DMS 273 treated with DMSO at 0.1 percent for 48 hours (cell line): ENCODE measurements around the gene CRIP2.
A peak's percentile ranks its signal among the peaks of the same experiment; 100 is the strongest.

Experiments used
- DNase-seq: peaks from one replicate; lab custom pipeline; 2025; lab: John Stamatoyannopoulos, UW

CRIP2 gene

DNA sequence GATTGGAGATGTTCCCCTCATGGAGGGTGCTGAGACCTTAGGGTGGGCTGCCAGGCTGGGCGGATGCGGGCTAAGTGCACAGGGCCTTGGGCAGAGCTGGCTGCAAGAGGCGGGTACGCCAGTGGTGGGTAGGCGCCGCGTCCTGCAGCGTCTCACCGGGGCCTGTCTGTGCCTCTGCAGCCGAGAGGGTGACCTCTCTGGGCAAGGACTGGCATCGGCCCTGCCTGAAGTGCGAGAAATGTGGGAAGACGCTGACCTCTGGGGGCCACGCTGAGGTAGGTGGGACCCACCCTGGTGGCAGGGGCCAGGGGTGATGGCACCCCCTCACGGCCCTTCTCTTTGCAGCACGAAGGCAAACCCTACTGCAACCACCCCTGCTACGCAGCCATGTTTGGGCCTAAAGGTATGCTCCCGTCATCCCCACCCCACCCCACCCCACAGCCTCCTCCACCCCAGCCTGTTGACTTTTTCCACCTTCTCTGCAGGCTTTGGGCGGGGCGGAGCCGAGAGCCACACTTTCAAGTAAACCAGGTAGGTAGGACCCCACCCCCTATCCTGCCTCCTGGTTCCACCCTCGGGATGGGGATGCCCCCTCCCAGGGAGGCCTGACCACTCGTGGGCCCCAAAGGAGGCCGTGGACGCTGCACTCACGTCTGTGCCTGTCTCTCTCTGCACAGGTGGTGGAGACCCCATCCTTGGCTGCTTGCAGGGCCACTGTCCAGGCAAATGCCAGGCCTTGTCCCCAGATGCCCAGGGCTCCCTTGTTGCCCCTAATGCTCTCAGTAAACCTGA is 13.6 kb downstream of the CRIP2 start:
- no peak for DNase-seq

DNA sequence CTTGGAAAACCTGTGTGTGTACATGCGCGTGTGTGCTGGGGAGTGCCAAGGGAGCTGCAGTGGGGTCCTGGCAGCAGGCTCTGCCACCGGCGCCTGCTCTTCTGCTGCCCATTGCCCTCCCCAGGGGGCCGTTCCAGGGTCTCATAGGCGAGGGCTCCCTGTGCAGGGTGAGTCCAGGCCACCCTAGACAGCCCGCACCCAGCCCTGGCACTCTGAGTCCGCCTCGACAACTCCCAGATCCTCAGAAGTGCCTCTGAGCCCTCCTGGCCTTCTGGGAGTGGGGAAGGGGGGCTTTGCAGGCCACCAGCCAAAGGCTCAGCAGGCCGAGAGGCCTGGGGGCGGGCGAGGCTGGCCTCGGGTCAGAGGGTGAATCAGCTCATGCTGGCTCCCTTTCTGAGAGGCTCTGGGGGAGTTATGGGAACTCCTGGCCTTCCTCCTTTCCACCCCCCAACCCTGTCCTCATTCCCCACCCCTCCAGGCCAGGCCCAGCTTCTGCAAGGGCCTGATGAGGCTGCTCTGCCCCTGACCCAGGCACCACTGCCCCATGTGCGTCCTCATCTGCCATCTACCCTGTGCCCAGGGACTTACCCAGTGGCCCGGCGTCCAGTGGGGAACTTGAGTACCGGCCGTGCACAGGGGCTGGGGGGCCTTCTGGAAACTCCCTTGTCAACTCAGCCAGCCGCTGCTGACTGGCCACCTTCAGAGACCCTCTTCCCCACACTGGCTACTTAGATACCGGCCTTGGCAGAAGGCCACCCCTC is 14.3 kb downstream of the CRIP2 start:
- no peak for DNase-seq

DNA sequence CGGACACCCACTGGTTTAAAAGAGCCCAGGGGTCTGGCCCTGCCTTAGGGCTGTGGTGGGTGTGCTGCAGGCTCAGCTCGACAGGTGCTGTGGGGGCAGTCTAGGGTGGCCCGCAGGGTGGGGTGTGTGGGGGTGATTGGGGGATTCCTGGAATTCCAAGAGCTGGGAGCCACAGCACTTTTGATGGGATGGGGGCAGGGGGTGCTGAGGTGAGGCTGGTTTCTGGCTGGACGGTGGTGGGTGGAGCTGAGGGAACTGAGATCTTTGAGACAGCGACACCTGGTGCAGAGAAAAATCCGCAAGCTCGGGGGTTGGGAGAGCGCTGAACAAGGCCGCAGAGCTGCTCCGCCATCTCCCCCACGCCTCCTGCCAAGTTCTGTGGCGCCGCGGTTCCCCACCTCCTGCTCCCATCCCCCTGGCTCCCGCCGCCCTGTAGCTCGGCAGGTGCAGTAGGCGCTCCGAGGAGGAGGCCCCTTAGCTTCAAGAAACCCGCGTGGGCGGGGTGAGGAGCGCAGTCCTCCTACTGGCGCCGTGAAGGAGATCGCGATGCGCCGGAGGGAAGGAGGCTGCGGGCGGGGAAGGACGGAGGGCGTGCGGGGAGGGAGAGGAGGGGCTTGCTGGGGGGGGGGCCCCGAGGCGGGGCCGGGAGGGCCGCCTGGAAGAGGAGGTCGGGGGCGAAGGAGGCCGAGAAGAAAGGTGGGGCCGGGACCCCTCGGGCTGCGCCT is 15.1 kb downstream of the CRIP2 start:
- DNase-seq, result peak; percentile 84

DNA sequence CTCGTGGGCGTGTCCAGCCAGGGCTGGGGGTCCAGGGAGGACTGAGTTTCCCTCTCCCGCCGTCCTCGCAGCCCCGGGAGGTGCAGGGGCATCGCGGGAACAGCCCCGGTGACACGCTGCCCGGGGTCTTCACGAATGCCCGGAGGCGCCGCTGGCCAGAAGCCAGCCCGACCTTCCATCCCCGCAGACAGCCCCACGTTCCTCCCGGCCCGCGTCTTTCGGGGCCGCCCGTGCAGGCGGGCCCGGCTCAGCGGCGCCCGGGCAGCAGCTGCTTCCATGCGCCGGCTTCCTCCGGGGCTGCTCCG is 15.6 kb downstream of the CRIP2 start:
- no peak for DNase-seq

DNA sequence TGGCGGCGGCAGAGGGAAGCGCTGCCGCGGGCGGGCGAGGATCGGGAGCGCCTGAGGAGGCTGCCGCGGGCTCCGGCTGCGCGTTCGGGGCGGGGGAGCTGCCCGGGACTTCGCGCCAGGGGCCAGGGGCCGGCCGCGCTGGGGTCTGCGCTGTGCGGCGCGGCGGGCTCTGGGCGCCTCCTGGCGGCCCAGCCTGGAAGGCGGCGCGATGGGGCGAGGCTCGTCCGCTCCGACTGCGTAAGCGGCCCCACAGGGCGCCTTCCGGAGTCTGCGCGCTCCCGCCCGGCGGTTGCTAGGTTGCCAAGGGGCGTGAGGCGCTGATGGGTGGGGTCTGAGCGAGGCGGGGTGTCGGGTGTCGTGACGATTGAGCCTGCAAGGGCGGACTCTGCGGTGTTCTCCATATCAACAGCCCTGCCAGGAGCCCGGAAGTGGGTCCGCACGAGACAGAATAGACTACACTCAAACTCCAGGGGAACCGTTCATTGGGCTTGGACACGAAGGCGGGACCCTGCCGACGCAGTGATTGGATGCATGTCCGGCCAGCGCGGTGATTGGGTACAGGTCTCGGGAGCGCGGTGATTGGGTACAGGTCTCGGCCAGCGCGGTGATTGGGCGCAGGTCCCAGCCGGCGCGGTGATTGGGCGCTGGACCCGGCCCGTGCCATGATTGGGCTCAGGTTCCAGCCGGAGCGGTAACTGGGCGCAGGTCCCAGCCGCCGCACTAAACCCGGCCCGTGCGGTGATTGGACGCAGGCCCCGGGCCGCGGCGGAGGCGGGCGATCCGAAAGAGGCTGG is 16.1 kb downstream of the CRIP2 start, which contains the start of gene TEDC1:
TEDC1 (plus strand) TSS at position 675 of the 794 bp plus-strand sequence. CDS start 130 bp downstream, outside the sequence.
- DNase-seq, result peak; percentile 99

DNA sequence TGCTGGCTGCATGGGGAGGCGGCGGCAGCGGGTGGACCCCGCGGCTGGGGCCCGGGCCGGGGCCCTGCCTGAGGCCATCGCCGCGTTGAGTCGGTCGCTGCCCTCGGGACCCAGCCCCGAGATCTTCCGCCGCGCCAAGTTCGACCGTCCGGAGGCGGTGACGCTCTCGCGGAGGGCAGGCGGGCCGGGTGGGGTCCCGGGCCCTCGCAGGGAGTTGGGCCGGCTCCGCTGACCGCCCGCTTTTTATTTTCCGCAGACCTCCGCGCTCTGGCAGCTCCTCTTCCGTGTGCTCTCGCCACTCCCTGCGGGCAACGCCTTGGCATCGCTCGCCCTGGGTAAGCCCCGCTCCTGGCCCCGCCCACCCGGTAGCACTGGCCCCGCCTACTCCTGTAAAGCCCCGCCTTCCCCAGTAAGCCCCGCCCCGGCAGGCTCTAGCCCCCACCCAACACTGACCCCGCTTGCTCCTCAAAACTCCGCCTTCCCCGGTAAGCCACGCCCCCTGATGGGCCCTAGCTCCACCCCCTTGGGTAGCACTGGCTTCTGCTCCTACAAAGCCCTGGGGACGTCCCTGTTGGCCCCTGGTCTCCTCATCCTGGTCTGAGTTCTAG is 16.8 kb downstream of the CRIP2 start:
- no peak for DNase-seq

DNA sequence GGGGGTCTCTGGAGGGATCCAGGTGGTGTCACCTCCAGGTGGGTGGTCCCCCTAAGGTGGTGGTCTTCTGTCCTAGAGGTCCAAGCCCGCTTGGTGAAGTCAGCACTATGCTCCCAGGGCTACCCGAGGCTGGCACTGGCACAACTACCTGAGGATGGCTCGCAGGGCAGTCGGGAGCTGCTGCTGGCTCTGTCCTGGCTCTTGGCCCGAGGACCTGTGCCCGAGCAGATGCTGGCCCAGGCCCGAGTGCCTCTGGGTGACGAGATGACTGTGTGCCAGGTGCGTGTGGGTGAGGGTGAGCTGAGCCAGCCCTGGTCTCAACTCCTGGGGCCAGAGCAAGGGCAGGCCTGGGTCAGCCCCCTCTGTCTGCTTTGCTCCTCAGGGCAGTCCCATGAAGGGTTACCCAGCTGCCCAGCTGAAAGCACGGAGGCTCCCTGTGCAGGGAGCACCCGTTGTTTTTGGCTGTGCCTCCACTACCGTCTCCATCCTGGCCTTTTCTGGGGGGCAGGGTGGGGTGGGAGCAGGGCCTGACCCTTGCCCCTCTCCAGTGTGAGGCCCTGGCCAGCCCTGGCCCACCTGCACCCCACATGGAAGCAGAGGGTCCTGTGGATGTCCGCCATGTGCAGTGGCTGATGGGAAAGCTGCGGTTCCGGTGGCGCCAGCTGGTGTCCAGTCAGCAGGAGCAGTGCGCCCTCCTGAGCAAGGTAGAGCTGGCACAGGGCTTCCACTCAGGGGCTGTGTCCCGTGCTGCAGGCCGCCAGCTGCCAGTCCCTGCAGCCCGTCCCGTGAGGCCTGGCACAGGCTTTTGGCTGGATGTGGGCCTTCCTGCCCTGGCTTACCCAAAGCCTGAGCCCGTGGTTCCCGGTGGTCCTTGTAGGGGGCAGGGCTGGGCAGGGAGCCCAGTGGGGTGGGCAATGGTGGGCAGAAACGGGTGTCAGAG is 17.7 kb downstream of the CRIP2 start:
- DNase-seq, result no peak

DNA sequence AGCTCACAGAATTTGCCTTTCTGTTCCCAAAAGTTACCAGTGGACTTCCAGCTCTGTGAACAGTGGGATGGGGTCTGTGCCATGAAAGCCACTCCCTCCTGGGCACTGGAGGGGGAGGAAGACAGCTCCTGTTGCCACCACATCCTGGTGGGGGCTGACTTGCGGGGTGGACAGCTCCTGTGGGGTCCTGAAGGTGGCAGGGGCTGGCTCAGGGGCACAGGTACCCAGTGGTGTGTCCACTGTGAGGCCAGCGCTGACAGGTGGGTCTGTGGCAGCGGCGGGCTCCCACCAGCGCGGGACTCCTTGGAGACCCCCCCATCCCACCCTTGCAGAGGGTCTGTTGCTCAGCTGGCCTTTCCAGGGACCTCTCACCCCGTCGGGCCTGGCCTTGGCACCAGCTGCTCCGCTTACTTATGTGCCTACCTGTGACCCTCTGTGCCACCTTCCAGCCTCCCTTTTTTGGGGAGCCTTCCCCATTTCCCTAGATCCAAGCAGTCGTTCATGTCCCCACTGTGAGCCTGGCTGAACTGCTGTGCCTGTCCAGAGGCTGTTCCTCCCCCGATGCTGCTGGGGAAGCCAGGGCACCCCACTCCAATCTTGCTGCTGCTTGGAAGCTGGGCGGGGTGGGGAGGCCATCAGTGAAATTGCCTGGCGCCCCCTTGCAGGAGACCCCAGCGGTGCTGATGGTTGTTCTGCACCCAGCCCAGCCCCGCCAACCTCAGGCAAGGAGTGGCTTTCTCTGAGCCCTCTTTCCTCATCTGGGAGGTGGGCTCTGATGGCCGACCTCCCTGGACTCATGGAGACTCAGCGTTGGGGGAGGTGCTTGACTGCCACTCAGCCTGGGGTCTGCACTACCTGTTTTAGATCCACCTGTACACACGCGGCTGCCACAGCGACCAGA is 18.6 kb downstream of the CRIP2 start:
- no peak for DNase-seq

DNA sequence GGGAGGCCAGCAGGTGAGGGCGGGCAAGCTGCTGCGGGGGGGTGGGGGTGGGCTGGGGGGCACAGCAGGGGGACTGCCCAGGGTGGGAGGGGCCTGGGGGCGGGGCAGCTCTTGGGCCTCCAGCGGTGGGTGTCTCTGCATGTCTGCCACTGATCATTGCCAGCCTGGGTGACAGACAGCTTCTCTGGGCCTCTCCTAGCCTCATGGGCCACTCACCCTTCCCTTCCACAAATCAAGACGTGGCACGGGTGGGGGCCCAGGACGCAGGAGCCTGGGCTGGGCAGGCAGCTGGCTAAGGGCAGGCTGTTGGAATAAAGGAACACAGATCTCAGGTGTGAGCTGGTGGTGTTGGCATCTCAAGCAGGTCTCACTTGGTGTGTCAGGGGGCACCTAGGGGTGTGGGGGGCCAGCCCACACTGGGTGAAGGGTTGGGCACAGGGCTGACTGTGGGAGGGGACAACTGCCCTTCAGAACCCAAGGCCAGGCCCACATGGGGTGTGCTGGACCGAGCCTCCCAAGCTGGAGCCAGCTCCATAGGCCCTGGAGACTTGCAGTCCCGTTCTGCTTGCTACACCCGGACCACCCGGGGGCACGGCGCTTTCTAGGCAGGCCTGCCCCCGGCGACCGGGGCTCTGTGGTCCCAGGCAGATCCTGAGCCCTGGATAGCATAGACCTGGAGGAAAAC is 19.4 kb downstream of the CRIP2 start:
- no peak for DNase-seq

DNA sequence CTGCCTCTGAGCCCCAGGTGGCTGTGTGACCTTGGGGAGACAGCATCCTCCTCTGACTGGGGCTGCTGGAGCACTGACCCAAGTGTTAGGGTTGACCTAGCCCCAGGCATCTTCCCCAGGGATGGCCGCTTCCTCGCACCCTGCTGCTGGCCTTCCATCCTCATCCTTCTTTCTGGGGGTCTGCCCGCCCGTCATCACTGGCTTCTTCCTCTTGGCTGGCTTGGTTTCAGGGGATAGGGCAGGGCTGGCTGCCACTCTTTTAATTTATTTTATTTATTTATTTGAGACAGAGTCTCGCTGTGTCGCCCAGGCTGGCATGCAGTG is 19.9 kb downstream of the CRIP2 start:
- no peak for DNase-seq

DNA sequence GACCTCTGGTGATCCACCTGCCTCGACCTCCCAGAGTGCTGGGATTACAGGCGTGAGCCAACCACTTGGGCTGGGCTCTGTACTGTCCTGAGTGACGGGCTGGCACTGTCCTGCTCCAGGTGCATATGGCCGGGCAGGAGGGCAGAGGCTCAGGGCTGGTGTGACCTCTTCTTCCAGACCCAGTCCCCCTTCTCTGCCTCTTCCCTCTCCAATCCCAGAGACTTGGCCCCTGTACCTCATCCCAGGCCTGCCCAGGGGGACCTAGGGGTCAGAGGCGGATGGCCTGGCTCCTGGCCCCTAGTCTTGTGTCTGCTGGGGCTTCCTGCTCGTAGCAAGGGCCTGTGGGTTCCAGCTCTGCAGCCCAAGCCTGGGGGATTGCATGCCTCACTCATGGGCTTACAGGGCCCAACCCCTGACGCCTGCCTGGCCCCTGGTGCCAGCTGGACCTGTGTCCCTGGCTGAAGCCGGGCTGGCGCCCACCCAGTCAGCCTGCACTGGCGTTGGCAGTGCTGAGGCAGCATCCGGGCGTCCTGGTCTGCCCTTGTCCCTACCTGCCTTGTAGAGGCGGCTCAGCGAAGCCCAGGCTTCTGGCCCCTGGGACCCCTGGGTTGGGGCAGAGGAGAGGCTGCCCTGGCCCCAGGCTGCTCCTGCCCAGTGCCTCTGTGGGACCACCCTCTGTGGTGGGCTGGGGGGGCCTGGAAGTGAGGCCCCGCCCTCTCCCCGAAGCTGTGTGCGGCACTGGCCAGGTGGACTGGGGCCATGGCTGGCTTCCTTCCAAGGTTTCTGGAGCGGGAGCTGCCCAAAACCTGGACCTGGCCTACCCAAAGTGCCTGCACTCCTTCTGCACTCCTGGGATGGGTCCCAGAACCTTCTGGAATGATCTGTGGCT is 20.7 kb downstream of the CRIP2 start:
- no peak for DNase-seq

DNA sequence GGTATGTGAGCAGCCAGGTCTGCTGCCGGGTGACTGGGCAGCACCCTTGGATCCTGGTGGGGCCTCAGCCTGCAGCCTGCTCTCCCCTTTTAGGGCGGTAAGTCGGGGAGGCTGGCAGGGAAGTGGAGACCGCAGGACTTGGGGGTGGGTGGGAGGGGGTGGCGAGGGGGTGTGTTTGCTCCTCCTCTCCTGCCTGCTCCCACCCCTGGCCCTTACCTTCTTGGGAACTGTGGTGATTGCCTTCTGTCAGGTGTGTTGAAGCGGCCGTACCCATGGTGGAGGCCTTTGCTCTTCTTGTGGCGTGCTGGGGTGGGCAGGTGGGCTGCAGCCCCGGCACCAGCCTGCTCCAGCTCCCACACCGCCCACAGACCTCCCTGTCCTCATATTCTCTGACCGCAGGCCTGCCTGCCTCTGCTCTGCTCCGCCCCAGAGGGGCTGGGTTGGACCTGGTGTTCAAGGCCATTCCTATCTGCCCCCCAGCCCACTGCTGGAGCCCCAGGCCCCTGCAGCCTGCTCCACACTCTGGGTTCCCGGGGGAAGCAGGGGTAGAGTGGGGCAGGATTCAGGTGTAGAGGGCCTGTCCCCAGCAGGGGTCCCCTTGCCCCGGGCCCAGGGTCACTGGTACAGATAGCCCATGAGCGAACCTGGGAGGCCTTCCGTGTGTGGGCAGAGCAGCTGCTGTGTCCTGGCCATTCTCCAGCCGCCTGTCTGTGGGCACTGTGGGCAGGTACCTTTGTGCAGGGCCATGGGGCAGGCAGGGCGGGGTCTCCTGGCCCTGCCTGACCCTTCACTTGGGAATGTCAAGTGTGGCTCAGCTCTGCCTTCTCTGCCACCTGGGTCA is 21.6 kb downstream of the CRIP2 start:
- no peak for DNase-seq

DNA sequence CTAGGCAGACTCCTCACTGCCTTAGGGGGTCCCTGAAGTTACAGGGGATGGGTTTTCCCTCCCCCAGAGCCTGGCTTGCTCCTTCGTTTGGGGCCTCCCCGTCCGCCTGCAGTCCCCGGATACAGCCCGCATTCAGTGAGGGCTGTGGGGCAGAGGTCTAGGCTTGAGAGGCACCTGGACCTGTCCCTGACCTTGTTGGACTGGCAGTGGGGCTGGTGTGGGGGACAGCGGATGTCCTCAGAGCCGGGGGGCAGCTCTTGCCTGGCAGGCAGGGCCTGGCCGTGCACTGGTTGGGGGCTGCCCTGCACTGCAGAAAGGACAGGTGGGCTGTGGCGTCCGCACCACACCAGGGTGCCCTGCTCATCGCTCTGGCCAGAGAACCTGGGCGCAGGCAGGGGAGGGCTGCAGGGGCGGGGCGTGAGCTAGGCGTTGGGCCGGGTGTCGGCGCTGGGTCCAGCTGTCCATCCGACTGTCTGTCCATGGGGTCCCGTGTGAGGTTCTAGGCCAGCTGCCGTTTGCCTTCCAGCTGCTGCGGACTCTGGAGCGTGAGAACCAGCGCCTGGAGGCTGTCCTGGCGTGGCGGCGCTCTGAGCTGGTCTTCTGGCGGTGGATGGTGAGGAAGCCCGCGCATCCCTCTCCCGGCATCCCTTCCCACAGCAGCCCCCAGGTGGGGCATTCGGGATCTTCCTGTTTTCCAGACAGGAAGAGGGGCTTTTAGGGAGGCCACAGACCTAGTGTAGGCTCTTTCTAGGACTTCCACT is 22.4 kb downstream of the CRIP2 start:
- DNase-seq, result no peak

DNA sequence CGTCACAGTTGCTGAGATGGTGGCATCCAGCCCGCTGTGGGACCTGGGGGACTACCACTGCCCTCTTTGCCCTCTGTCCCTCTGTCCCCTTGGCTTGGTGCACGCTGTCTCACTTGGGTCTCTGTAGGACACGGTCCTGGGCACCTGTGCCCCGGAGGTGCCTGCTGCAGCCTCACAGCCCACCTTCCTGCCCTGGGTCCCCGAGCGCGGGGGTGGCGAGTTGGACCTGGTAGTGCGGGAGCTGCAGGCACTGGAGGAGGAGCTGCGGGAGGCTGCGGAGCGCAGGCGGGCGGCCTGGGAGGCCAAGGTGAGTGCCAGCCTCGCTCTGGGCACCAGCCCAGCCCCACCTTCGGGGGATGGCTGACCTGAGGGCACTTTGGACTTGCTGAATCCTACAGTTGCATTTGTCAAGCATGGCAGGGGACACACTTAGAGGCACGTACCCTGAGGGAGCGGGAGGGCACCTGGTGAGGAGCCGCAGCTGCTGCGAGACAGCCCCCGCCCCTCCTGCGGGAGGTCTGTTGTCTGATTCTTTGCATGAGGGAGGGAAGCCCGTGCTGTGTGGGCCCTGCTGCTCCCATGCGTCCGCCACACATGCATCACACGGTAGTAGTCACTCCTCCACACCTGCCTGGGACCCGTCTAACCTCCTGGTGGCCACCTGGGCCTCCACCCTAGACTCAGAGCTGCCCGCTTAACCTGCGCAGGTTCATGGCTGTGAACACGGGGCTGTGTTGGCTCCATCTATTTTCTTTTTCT is 23.2 kb downstream of the CRIP2 start:
- DNase-seq, result no peak

DNA sequence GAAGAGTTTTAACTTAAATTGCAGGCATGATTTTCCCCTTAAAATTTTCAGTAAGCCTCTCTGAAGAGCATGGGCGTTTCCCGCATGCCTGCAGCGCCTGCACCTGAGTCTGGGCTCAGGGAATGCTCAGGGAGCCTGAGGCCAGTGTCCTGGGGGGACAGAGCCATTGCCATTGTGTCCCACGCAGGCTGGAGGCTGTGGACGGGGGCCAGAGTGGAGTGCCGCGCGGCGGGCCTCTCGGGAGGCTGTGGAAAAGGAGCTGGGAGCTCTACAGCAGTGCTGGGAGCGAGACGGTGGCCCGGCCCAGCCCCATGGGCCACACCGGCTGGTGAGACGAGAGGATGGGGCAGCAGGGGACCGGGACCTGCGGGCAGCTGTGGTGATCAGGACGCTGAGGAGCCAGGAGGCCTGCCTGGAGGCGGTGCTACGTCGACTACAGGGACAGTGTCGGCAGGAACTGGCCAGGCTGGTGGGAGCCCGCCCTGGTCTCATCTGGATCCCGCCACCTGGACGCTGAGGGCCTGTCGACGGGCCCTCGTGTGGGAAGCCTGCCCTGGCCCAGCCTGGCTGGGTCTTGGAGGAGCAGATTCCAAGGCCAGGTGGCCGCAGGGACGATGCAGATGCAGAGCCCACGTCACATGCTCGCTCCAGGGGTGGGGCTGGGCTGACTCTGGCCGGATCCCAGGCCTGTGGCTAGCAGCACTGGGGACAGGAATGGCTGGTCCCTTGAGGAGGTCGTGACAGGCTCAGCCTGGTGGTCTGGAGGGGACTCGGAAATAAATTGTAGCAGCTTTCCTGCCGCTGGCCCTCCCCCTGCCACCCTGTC is 24.0 kb downstream of the CRIP2 start:
- no peak for DNase-seq
